ENCODE data around the gene TRIM26.

DNA sequence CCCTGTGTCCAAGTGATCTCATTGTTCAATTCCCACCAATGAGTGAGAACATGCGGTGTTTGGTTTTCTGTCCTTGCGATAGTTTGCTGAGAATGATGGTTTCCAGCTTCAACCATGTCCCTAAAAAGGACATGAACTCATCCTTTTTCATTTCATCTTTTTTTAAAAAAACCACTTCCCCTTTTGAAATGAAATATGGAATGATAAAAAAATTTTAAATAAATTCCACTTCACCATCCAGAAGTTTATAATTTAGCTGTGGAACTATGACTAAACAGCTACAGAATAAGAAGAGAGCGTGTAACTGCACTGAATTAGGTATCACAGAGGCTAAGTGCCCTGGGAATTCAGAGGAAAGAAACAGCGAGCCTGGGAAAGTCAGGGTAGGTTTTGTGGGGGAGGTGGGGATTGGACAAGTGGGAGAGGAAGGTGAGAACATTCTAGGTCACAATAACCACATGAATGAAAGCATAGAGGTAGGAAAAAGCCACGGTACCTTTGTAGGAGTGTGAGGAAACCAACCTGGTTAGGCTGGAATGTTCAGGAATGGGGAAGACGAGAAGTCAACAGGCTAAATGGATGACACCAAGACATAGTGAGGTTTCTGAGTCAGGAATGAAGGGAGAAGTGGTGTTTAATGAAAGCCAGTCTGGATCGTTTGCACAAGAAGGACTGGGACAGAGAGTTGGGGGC is 63.2 kb downstream of the TRIM26 start:
- TF ChIP-seq, protein P1, sequence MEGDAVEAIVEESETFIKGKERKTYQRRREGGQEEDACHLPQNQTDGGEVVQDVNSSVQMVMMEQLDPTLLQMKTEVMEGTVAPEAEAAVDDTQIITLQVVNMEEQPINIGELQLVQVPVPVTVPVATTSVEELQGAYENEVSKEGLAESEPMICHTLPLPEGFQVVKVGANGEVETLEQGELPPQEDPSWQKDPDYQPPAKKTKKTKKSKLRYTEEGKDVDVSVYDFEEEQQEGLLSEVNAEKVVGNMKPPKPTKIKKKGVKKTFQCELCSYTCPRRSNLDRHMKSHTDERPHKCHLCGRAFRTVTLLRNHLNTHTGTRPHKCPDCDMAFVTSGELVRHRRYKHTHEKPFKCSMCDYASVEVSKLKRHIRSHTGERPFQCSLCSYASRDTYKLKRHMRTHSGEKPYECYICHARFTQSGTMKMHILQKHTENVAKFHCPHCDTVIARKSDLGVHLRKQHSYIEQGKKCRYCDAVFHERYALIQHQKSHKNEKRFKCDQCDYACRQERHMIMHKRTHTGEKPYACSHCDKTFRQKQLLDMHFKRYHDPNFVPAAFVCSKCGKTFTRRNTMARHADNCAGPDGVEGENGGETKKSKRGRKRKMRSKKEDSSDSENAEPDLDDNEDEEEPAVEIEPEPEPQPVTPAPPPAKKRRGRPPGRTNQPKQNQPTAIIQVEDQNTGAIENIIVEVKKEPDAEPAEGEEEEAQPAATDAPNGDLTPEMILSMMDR (IDR thresholded peaks at IDR 0.05) = no peak
- no peak for TF ChIP-seq POLR2A (IDR thresholded peaks at IDR 0.05; ENCODE audit: low read depth)

Data from esophagus muscularis mucosa (tissue), 3 donors.